ENCODE results near the gene PTPRB. TPM values are rescaled to one million over a fixed set of nuclear protein-coding genes. Genes with fewer than 3 reads are reported as not detected.

Gene PTPRB
- total RNA-seq, 1 experiment from 2014 or later: 0.33 TPM

- Histone ChIP-seq H3K9me3 (ENCODE audit: control insufficient read depth, insufficient read depth, low read depth, low read length) (no peaks in the 10 kb centered on the region), H3K4me3 (ENCODE audit: low read depth in 2 of 2, low read length in 2 of 2) (no peak overlapping the region), H3K27ac (ENCODE audit: low read length) (no peak overlapping the region), H3K36me3 (ENCODE audit: control insufficient read depth, insufficient read depth, low read length) (no peaks in the 10 kb centered on the region), H3K27me3 (ENCODE audit: control insufficient read depth, insufficient read depth, low read length) (no peaks in the 10 kb centered on the region), H3K4me1 (ENCODE audit: control insufficient read depth, insufficient read depth, low read length) (no peaks in the 10 kb centered on the region)
- ATAC-seq: no peak
- TF ChIP-seq SIN3A (IDR thresholded peaks at IDR 0.05; ENCODE audit: borderline replicate concordance, insufficient read depth, low read depth, low read length): no peak
- no peak for TF ChIP-seq TCF7L2 (IDR thresholded peaks at IDR 0.05; ENCODE audit: low read depth, low read length)
- no peak for TF ChIP-seq POLR2AphosphoS5 (IDR thresholded peaks at IDR 0.05; ENCODE audit: low read depth, low read length)
- ChIA-PET CTCF (no interaction called here), POLR2A (no interaction called here)
- BruUV-seq (replicated peaks): no TSS peak
- intact Hi-C loops (cut with micrococcal nuclease; ENCODE audit: unreplicated experiment): no loop called here
- in situ Hi-C loops (cut with HindIII; ENCODE audit: low pct_unique_long_range_greater_than_20kb, low sequenced_read_pairs): no loop called here
- no peak for DNase-seq (ENCODE audit: low read depth, low spot score)
Measured at GRCh38 chr12:70549340-70550179, 87.7 kb downstream of the PTPRB start.

DNA sequence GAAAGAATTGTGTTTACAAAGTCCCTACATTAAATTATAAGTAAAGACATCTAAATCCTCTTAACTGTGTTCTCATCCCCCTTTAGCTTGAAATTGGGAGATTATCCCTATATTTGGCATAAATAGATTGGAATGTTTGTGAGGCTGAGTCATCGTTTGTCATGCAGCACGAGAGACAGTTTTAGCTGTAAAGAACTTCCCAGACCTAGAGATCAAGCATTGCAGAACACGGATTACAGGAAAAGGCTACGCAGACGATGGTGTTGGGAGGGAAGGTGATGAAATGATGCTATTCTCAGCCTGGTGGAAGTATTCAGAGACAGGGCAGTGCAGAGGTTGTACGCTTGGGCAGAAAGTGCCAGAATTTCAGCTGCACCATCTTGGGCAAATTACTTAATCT lies 93.8 kb downstream of the PTPRB start:
- no peak for TF ChIP-seq POLR2AphosphoS5 (IDR thresholded peaks at IDR 0.05; ENCODE audit: low read depth, low read length)
- TF ChIP-seq SIN3A (IDR thresholded peaks at IDR 0.05; ENCODE audit: borderline replicate concordance, insufficient read depth, low read depth, low read length): no peak
- TF ChIP-seq, protein P1, sequence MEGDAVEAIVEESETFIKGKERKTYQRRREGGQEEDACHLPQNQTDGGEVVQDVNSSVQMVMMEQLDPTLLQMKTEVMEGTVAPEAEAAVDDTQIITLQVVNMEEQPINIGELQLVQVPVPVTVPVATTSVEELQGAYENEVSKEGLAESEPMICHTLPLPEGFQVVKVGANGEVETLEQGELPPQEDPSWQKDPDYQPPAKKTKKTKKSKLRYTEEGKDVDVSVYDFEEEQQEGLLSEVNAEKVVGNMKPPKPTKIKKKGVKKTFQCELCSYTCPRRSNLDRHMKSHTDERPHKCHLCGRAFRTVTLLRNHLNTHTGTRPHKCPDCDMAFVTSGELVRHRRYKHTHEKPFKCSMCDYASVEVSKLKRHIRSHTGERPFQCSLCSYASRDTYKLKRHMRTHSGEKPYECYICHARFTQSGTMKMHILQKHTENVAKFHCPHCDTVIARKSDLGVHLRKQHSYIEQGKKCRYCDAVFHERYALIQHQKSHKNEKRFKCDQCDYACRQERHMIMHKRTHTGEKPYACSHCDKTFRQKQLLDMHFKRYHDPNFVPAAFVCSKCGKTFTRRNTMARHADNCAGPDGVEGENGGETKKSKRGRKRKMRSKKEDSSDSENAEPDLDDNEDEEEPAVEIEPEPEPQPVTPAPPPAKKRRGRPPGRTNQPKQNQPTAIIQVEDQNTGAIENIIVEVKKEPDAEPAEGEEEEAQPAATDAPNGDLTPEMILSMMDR (IDR thresholded peaks at IDR 0.05): no peak
- TF ChIP-seq, protein P2, sequence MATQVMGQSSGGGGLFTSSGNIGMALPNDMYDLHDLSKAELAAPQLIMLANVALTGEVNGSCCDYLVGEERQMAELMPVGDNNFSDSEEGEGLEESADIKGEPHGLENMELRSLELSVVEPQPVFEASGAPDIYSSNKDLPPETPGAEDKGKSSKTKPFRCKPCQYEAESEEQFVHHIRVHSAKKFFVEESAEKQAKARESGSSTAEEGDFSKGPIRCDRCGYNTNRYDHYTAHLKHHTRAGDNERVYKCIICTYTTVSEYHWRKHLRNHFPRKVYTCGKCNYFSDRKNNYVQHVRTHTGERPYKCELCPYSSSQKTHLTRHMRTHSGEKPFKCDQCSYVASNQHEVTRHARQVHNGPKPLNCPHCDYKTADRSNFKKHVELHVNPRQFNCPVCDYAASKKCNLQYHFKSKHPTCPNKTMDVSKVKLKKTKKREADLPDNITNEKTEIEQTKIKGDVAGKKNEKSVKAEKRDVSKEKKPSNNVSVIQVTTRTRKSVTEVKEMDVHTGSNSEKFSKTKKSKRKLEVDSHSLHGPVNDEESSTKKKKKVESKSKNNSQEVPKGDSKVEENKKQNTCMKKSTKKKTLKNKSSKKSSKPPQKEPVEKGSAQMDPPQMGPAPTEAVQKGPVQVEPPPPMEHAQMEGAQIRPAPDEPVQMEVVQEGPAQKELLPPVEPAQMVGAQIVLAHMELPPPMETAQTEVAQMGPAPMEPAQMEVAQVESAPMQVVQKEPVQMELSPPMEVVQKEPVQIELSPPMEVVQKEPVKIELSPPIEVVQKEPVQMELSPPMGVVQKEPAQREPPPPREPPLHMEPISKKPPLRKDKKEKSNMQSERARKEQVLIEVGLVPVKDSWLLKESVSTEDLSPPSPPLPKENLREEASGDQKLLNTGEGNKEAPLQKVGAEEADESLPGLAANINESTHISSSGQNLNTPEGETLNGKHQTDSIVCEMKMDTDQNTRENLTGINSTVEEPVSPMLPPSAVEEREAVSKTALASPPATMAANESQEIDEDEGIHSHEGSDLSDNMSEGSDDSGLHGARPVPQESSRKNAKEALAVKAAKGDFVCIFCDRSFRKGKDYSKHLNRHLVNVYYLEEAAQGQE (IDR thresholded peaks at IDR 0.05; ENCODE audit: insufficient read depth in 1 of 2, low read depth in 2 of 2, low read length in 1 of 2): no peak
- TF ChIP-seq TCF7L2 (IDR thresholded peaks at IDR 0.05; ENCODE audit: low read depth, low read length): no peak
- Histone ChIP-seq H3K27me3 (ENCODE audit: control insufficient read depth, insufficient read depth, low read length) (no peaks in the 10 kb centered on the region), H3K4me1 (ENCODE audit: control insufficient read depth, insufficient read depth, low read length) (no peaks in the 10 kb centered on the region), H3K36me3 (ENCODE audit: control insufficient read depth, insufficient read depth, low read length) (no peaks in the 10 kb centered on the region), H3K27ac (ENCODE audit: low read length) (no peak overlapping the region), H3K4me3 (ENCODE audit: low read depth in 2 of 2, low read length in 2 of 2) (no peak overlapping the region), H3K9me3 (ENCODE audit: control insufficient read depth, insufficient read depth, low read depth, low read length) (no peaks in the 10 kb centered on the region)
- BruUV-seq (replicated peaks): no TSS peak
- intact Hi-C loops (cut with micrococcal nuclease; ENCODE audit: unreplicated experiment): no loop called here
- ChIA-PET CTCF (no interaction called here), POLR2A (no interaction called here)
- in situ Hi-C loops (cut with HindIII; ENCODE audit: low pct_unique_long_range_greater_than_20kb, low sequenced_read_pairs): no loop called here
- peak; percentile 28 for DNase-seq (ENCODE audit: low read depth, low spot score)
- ATAC-seq: no peak

GRCh38 chr12:70540996-70541395 lies 96.2 kb downstream of the PTPRB start:
- no peak for DNase-seq (ENCODE audit: low read depth, low spot score)
- H3K27me3 ChIP-seq (ENCODE audit: control insufficient read depth, insufficient read depth, low read length): no peaks in the 10 kb centered on the region
- intact Hi-C loops (cut with micrococcal nuclease; ENCODE audit: unreplicated experiment): no loop called here
- no peak for TF ChIP-seq POLR2AphosphoS5 (IDR thresholded peaks at IDR 0.05; ENCODE audit: low read depth, low read length)
- TF ChIP-seq SIN3A (IDR thresholded peaks at IDR 0.05; ENCODE audit: borderline replicate concordance, insufficient read depth, low read depth, low read length): no peak
- TF ChIP-seq, protein P2 (IDR thresholded peaks at IDR 0.05; ENCODE audit: insufficient read depth in 1 of 2, low read depth in 2 of 2, low read length in 1 of 2): no peak
- no peak for ATAC-seq
- H3K36me3 ChIP-seq (ENCODE audit: control insufficient read depth, insufficient read depth, low read length): no peaks in the 10 kb centered on the region
- H3K9me3 ChIP-seq (ENCODE audit: control insufficient read depth, insufficient read depth, low read depth, low read length): no peaks in the 10 kb centered on the region
- in situ Hi-C loops (cut with HindIII; ENCODE audit: low pct_unique_long_range_greater_than_20kb, low sequenced_read_pairs): no loop called here
- no peak overlapping the region for H3K27ac ChIP-seq (ENCODE audit: low read length)
- no peaks in the 10 kb centered on the region for H3K4me1 ChIP-seq (ENCODE audit: control insufficient read depth, insufficient read depth, low read length)
- no TSS peak for BruUV-seq (replicated peaks)
- ChIA-PET CTCF (no interaction called here), POLR2A (no interaction called here)
- no peak overlapping the region for H3K4me3 ChIP-seq (ENCODE audit: low read depth in 2 of 2, low read length in 2 of 2)

Measured in Panc1 (cell line).